Subcutaneous abdominal adipose tissue (tissue), 5 donors: ENCODE results near the gene MEIS2.

Experiments used
- H3K27ac ChIP-seq: one replicate; pipeline ENCODE4 v1.7.0; 2013; ENCODE audit warnings: low read depth, mild to moderate bottlenecking, inconsistent platforms, low read length, moderate library complexity
- H3K27me3 ChIP-seq, 5 donors: one replicate each; pipeline ENCODE4 v1.7.0; 2013; ENCODE audit warnings: low read length in 5 of 5, inconsistent platforms in 1 of 5; ENCODE audit not compliant: control insufficient read depth in 5 of 5, insufficient read depth in 4 of 5
- H3K36me3 ChIP-seq, 5 donors: one replicate each; pipeline ENCODE4 v1.7.0; 2013; ENCODE audit warnings: low read length in 5 of 5; ENCODE audit not compliant: control insufficient read depth in 5 of 5, insufficient read depth in 5 of 5
- H3K4me1 ChIP-seq, 5 donors: one replicate each; pipeline ENCODE4 v1.7.0; 2013; ENCODE audit warnings: low read length in 5 of 5, mild to moderate bottlenecking in 3 of 5, moderate library complexity in 1 of 5; ENCODE audit not compliant: control insufficient read depth in 5 of 5, insufficient read depth in 5 of 5
- H3K4me3 ChIP-seq, 5 donors: one replicate each; pipeline ENCODE4 v1.7.0; 2013; ENCODE audit warnings: low read length in 5 of 5, low read depth in 1 of 5
- H3K9ac ChIP-seq, 5 donors: one replicate each; pipeline ENCODE4 v1.7.0; 2013; ENCODE audit warnings: low read length in 5 of 5, mild to moderate bottlenecking in 4 of 5, moderate library complexity in 3 of 5
- H3K9me3 ChIP-seq, 5 donors: one replicate each; pipeline ENCODE4 v1.7.0; 2013; ENCODE audit warnings: low read length in 5 of 5; ENCODE audit not compliant: control insufficient read depth in 5 of 5
- donor health status: healthy.
- donor health status: healthy.
- donor health status: healthy.
- donor health status: healthy.
- donor health status: healthy.

The MEIS2 gene

DNA sequence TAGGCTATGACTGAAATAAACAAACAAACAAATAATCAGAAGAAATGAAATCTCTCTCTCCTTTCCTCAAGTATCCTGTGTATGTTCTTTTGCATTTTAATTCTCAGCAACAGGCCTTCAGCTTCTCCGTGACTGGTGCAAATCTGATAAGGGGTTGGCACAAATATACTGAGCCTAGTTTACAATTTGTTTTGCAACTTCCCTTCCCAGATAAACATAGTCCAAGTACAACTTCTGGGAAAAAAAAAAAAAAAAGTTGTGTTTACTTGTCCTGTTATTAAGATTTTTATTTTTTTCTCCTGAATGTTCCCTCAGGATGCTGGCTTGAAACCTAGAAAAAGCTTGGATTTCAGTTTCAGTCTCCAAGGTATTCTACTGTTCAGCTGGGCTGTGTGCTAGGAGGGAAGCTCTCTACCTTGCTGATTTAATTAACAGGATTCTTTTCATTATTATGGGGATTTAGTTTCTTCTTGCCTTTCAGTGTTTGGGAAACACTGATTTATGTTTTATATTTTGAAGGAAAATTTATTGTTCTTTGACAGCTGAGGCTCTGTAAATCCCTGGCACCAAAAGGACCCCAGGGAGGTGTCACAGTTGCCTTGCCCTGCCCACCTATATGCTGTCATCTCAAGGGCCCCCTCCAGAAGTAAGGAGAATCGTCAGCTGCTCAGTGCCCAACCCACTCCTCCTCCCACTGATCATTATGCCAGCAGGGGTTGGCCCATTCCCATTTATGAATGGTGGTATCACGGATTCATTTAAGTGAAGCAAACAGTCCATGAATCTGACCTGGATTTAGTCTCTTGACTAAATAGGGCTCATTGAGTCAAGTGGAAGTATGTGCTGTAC, 185.2 kb downstream of the MEIS2 start:
- Histone ChIP-seq H3K27me3 (no peaks in the 10 kb centered on the region), H3K4me1 (peaks cover 0 to 22% (median 11%) of the 10 kb centered on the region in 5 donors), H3K27ac (no peak overlapping the region)

GRCh38 chr15:36914466-36914865, 185.9 kb downstream of the MEIS2 start:
- no peak overlapping the region for H3K4me3 ChIP-seq
- no peaks in the 10 kb centered on the region for H3K36me3 ChIP-seq
- no peaks in the 10 kb centered on the region for H3K27me3 ChIP-seq
- H3K9me3 ChIP-seq: no peaks in the 10 kb centered on the region
- H3K9ac ChIP-seq: no peak overlapping the region
- no peak overlapping the region for H3K27ac ChIP-seq
- H3K4me1 ChIP-seq: peaks cover 0 to 22% (median 11%) of the 10 kb centered on the region in 5 donors

More for the DNA sequence above, 185.2 kb downstream of the MEIS2 start:
- no peaks in the 10 kb centered on the region for H3K9me3 ChIP-seq
- H3K36me3 ChIP-seq: no peaks in the 10 kb centered on the region
- H3K4me3 ChIP-seq: no peak overlapping the region
- H3K9ac ChIP-seq: no peak overlapping the region

- no peaks in the 10 kb centered on the region for H3K36me3 ChIP-seq
- H3K9ac ChIP-seq: no peak overlapping the region
- no peak overlapping the region for H3K4me3 ChIP-seq
- H3K4me1 ChIP-seq: peaks cover 0 to 22% (median 11%) of the 10 kb centered on the region in 5 donors
- H3K27ac ChIP-seq: no peak overlapping the region
- no peaks in the 10 kb centered on the region for H3K9me3 ChIP-seq
- H3K27me3 ChIP-seq: no peaks in the 10 kb centered on the region
These were observed 188.0 kb downstream of the MEIS2 start for GRCh38 chr15:36912311-36912712.

GRCh38 chr15:36911322-36911944, 188.9 kb downstream of the MEIS2 start:
- H3K9me3 ChIP-seq: no peaks in the 10 kb centered on the region
- no peaks in the 10 kb centered on the region for H3K36me3 ChIP-seq
- H3K4me3 ChIP-seq: no peak overlapping the region
- peaks cover 0 to 22% (median 11%) of the 10 kb centered on the region in 5 donors for H3K4me1 ChIP-seq
- H3K27me3 ChIP-seq: no peaks in the 10 kb centered on the region
- no peak overlapping the region for H3K27ac ChIP-seq
- H3K9ac ChIP-seq: no peak overlapping the region

DNA sequence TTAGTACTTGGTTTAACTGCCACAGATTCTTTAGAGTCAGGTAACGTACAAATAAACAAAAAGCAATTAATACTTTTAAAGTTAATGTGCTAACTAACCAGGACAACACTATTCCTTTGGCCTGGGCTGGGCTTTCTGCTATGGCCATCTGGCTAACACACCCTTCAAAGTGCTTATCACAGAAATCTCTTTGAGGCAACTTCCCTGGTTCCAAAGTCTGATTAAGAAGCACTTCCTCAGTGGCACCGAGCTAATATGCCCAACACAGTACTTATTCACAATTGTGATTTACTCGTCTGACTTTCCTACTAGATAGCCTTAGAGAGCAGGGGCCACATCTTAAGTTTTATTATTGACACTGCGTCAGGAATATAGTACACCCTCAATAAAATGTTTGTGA, 191.4 kb downstream of the MEIS2 start:
- H3K36me3 ChIP-seq: no peaks in the 10 kb centered on the region
- no peak overlapping the region for H3K4me3 ChIP-seq
- H3K9ac ChIP-seq: no peak overlapping the region
- peaks cover 0 to 10% (median 3%) of the 10 kb centered on the region in 5 donors for H3K4me1 ChIP-seq
- H3K27me3 ChIP-seq: no peaks in the 10 kb centered on the region
- H3K27ac ChIP-seq: no peak overlapping the region
- no peaks in the 10 kb centered on the region for H3K9me3 ChIP-seq

DNA sequence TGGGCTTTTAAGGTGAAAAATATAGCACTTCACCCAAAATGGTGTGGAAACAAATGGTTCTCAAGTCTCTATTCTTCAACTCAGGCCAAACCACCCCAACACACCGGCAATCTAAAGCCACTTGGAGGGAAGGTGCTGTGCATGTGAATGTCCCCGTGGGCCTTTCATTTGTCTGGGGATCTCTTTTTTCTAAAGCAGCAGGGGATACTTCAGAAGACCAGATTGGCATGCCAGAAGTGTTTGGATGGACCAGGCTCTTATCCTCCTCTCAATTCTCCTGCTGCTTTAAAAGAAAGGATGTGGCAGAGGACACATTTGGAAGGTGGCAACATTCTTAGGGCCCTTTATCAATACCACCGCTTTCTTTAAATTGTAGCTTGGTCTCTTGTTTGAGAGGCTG, 193.1 kb downstream of the MEIS2 start:
- Histone ChIP-seq H3K4me3 (no peak overlapping the region), H3K36me3 (no peaks in the 10 kb centered on the region), H3K9ac (no peak overlapping the region), H3K4me1 (peaks cover 0 to 7% (median 0%) of the 10 kb centered on the region in 5 donors), H3K9me3 (no peaks in the 10 kb centered on the region), H3K27me3 (no peaks in the 10 kb centered on the region), H3K27ac (no peak overlapping the region)

DNA sequence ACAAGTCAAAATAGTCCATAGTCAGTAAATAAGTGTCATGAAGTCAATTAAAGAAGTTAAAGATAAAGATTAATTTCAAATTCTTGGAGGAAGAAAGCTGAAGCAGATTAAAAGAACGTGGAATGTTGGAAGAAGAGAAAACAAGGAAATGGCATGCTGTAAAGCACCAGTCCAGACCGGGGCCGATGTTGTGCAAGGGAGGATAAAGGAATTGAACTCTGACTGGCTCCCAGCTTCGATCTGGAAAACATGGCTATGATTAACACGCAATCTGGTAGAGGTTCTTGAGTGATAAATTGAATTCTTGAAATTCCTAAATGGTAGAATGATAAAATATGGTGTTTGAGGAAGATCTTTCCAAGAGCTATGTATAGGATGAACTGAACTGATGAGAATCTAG, 194.4 kb downstream of the MEIS2 start:
- Histone ChIP-seq H3K4me1 (peaks cover 0 to 5% (median 2%) of the 10 kb centered on the region in 5 donors), H3K9me3 (no peaks in the 10 kb centered on the region), H3K4me3 (no peak overlapping the region), H3K27me3 (no peaks in the 10 kb centered on the region), H3K36me3 (no peaks in the 10 kb centered on the region), H3K9ac (no peak overlapping the region), H3K27ac (no peak overlapping the region)

- H3K4me3 ChIP-seq: no peak overlapping the region
- H3K27ac ChIP-seq: no peak overlapping the region
- H3K4me1 ChIP-seq: peaks cover 0 to 8% (median 3%) of the 10 kb centered on the region in 5 donors
- no peaks in the 10 kb centered on the region for H3K9me3 ChIP-seq
- H3K27me3 ChIP-seq: no peaks in the 10 kb centered on the region
- no peaks in the 10 kb centered on the region for H3K36me3 ChIP-seq
- H3K9ac ChIP-seq: no peak overlapping the region
These were observed 195.6 kb downstream of the MEIS2 start for GRCh38 chr15:36904715-36905114.

GRCh38 chr15:36903922-36904556, 196.3 kb downstream of the MEIS2 start:
- Histone ChIP-seq H3K36me3 (no peaks in the 10 kb centered on the region), H3K27me3 (no peaks in the 10 kb centered on the region), H3K4me3 (no peak overlapping the region), H3K9ac (no peak overlapping the region), H3K9me3 (no peaks in the 10 kb centered on the region), H3K4me1 (peaks cover 0 to 8% (median 3%) of the 10 kb centered on the region in 5 donors), H3K27ac (no peak overlapping the region)

DNA sequence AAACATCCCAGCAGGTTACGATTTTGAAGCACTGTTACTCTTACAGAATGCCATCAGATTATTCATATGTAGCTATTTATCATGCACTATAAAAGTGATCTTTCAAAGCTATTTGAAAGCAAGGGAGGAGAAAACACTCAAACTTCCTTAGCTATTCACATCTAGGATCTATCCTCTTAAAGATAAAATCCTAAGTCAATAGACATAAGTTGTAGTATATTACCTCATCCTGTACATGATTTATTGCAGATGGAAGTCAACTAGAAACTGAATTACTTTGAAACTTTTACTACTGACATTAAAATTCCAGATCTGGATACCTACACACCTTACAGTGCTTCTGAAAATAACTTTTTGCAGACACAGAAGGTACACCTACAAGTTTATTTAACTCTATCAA, 197.2 kb downstream of the MEIS2 start:
- no peak overlapping the region for H3K4me3 ChIP-seq
- no peaks in the 10 kb centered on the region for H3K36me3 ChIP-seq
- no peaks in the 10 kb centered on the region for H3K27me3 ChIP-seq
- H3K9me3 ChIP-seq: no peaks in the 10 kb centered on the region
- peaks cover 0 to 8% (median 3%) of the 10 kb centered on the region in 5 donors for H3K4me1 ChIP-seq
- no peak overlapping the region for H3K9ac ChIP-seq
- no peak overlapping the region for H3K27ac ChIP-seq
